GM23338 (cell line): Measurements from ENCODE around the gene B4GALT4.

Experiments used
- CREB1 ChIP-seq: fragments of 250-450 bp; sonication (Bioruptor Pico); IDR thresholded peaks from 2 replicates; pipeline ENCODE4 v1.5.0; 2020; ENCODE audit warnings: low read depth, mild to moderate bottlenecking, moderate library complexity
- EZH2 ChIP-seq: fragments of 200-600 bp; sonication (generic); IDR thresholded peaks from one replicate; pipeline ENCODE4 v1.8.0; 2017; ENCODE audit warnings: antibody characterized with exemption, mild to moderate bottlenecking, low read depth; ENCODE audit not compliant: unreplicated experiment
- EZH2phosphoT487 ChIP-seq: fragments of 200-600 bp; sonication (generic); IDR thresholded peaks from one replicate; pipeline ENCODE4 v1.8.1; 2018; ENCODE audit warnings: antibody characterized with exemption; ENCODE audit not compliant: unreplicated experiment
- JUNB ChIP-seq: IDR thresholded peaks from one replicate; pipeline ENCODE4 v1.6.1; 2016; ENCODE audit warnings: antibody characterized with exemption; ENCODE audit not compliant: unreplicated experiment
- NANOG ChIP-seq: IDR thresholded peaks from 2 replicates; pipeline ENCODE4 v1.6.1; 2016; ENCODE audit warnings: antibody characterized with exemption, borderline replicate concordance
- POLR2AphosphoS5 ChIP-seq: IDR thresholded peaks from 2 replicates; pipeline ENCODE4 v1.6.1; 2016; ENCODE audit warnings: antibody characterized with exemption, low read depth
- ZNF331 ChIP-seq: fragments of 250-450 bp; sonication (Bioruptor Pico); IDR thresholded peaks from 2 replicates; pipeline ENCODE4 v1.5.0; 2020; ENCODE audit warnings: low read depth, mild to moderate bottlenecking, moderate library complexity
- TF ChIP-seq, protein P1 (sequence below), 2 experiments: fragments of 200-600 bp in 1 of 2; sonication (generic) in 1 of 2; conservative IDR thresholded peaks; 2 replicates each; pipeline versions ENCODE4 v1.5.1 to v1.6.1; 2016 to 2017; ENCODE audit warnings: antibody characterized with exemption in 2 of 2, low read depth in 2 of 2, mild to moderate bottlenecking in 2 of 2, moderate library complexity in 1 of 2
- TF ChIP-seq, protein P2 (sequence below): IDR thresholded peaks from one replicate; pipeline ENCODE4 v1.6.1; 2018; ENCODE audit warnings: antibody characterized with exemption; ENCODE audit not compliant: unreplicated experiment
- TF ChIP-seq, protein P3 (sequence below): IDR thresholded peaks from 2 replicates; pipeline ENCODE4 v1.6.1; 2016; ENCODE audit warnings: antibody characterized with exemption

DNA sequence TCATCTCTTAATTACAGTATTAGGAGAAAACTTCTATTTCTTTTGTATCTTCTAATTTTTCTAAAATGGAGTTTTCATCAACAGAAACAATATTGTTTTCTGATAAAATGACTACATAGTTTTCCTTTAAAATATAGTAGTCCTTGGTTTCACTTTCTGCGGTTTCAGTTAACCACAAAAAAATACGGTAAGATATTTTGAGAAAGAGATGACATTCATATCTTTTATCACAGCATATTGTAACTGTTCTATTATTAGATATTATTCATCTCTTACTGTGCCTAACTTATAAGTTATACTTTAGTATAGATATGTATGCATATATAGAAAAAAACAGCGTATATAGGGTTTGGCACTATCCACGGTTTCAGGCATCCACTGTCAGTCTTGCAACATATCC, 2.3 kb downstream of the B4GALT4 start:
- TF ChIP-seq, protein P1, sequence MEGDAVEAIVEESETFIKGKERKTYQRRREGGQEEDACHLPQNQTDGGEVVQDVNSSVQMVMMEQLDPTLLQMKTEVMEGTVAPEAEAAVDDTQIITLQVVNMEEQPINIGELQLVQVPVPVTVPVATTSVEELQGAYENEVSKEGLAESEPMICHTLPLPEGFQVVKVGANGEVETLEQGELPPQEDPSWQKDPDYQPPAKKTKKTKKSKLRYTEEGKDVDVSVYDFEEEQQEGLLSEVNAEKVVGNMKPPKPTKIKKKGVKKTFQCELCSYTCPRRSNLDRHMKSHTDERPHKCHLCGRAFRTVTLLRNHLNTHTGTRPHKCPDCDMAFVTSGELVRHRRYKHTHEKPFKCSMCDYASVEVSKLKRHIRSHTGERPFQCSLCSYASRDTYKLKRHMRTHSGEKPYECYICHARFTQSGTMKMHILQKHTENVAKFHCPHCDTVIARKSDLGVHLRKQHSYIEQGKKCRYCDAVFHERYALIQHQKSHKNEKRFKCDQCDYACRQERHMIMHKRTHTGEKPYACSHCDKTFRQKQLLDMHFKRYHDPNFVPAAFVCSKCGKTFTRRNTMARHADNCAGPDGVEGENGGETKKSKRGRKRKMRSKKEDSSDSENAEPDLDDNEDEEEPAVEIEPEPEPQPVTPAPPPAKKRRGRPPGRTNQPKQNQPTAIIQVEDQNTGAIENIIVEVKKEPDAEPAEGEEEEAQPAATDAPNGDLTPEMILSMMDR (conservative IDR thresholded peaks at IDR 0.05; ENCODE audit: low read depth in 2 of 2) = no peak
- TF ChIP-seq EZH2phosphoT487 = no peak
- no peak for TF ChIP-seq EZH2
- no peak for TF ChIP-seq POLR2AphosphoS5
- TF ChIP-seq JUNB = no peak
- TF ChIP-seq ZNF331 (CRISPR knock-in tag) = no peak
- TF ChIP-seq, protein P2, sequence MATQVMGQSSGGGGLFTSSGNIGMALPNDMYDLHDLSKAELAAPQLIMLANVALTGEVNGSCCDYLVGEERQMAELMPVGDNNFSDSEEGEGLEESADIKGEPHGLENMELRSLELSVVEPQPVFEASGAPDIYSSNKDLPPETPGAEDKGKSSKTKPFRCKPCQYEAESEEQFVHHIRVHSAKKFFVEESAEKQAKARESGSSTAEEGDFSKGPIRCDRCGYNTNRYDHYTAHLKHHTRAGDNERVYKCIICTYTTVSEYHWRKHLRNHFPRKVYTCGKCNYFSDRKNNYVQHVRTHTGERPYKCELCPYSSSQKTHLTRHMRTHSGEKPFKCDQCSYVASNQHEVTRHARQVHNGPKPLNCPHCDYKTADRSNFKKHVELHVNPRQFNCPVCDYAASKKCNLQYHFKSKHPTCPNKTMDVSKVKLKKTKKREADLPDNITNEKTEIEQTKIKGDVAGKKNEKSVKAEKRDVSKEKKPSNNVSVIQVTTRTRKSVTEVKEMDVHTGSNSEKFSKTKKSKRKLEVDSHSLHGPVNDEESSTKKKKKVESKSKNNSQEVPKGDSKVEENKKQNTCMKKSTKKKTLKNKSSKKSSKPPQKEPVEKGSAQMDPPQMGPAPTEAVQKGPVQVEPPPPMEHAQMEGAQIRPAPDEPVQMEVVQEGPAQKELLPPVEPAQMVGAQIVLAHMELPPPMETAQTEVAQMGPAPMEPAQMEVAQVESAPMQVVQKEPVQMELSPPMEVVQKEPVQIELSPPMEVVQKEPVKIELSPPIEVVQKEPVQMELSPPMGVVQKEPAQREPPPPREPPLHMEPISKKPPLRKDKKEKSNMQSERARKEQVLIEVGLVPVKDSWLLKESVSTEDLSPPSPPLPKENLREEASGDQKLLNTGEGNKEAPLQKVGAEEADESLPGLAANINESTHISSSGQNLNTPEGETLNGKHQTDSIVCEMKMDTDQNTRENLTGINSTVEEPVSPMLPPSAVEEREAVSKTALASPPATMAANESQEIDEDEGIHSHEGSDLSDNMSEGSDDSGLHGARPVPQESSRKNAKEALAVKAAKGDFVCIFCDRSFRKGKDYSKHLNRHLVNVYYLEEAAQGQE = no peak
- no peak for TF ChIP-seq NANOG
- TF ChIP-seq, protein P3, sequence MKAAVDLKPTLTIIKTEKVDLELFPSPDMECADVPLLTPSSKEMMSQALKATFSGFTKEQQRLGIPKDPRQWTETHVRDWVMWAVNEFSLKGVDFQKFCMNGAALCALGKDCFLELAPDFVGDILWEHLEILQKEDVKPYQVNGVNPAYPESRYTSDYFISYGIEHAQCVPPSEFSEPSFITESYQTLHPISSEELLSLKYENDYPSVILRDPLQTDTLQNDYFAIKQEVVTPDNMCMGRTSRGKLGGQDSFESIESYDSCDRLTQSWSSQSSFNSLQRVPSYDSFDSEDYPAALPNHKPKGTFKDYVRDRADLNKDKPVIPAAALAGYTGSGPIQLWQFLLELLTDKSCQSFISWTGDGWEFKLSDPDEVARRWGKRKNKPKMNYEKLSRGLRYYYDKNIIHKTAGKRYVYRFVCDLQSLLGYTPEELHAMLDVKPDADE = no peak
- TF ChIP-seq CREB1 = no peak
